HG02571 (cell line): Measurements from ENCODE around the gene RNF130.

Experiments used
- ATAC-seq: cut with Tn5 transposase; IDR thresholded peaks from one replicate; pipeline ENCODE4 v1.9.1; 2021; ENCODE audit warnings: mild to moderate bottlenecking, moderate library complexity; ENCODE audit not compliant: unreplicated experiment

Gene RNF130

DNA sequence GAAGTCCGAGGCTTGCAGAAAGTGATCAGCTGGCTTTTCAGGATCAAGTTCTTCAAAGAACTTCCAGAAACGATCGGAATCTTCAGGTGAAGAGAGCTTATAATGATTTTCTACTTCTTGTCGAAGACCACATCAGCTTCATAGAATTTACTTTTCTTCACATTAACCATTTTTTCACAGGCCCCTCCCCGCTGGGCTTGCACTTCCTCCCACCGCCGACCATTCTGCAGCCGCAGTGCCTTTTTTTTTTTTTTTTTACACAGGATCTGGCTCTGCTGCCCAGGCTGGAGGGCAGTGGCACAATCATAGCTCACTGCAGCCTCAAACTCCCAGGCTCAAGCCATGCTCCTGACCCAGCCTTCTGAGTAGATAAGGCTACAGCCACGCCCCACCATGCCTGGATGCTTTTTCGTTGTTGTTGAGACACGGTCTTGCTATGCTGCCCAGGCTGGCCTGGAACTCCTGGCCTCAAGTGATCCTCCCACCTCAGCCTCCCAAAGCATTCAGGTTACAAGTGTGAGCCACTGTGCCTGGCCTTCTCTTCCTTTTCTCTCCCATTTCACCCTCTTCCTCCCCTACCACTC, 15.3 kb upstream of the RNF130 start:
- ATAC-seq: no peak

DNA sequence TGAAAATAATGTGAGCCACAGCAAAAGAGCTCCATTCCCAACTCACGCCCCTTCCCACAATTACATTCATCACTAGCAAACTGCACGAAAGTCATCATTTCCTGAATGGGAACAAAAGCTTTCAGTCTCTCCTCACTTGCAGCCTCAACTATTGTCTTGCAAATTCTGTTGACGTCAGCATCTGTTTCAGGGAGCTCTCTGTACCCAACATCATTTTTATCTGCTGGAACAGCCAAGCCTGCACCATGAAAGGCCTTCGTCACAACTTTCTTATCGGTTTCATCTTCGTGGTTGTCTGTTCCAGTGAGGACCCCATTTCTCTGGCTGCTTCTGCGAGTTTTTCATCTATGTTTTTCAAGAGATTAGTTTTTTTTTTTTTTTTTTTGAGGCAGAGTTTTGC, 14.3 kb upstream of the RNF130 start:
- ATAC-seq: no peak

DNA sequence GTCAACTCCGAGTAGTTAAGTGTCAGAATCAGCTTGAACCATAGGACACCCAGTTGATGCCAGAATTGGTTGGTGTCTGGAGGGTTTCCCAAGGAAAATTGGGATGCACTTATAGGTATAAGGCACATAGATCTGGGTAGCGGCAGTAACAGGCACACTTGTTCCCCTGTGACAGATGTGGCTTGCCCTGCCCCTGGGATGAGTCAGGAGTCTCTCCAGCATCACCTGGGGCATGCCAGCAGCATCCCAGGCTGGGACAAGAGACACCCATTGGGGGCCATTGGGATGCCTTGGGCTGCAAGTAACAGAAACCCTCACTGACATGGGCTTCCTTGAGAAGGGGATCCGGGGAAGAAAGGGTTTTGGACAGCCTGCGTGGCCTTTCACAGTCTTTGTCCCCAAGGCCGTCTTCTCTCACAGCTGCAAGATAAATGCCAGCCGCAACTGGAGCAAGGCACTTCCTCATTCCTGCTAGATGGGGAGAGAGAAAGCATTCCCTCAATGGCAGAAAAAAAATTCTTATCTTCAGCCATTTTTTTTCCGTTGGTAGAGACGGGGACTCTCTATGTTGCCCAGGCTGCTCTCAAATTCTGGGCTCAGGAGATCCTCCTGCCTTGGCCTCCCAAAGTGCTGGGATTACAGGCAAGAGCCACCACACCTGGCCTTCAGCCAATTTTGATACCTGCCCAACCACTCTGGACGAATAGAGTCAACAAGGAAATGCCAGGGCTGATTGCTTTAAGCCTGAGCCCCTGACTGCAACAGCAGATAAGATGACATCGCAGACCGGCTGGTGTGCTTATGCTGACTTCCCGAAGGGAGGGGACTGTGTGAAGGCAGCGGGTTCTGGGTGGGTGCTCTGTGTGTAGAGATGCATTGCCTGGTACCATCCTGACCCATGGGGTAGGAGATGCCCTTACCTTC, 13.3 kb upstream of the RNF130 start:
- no peak for ATAC-seq

DNA sequence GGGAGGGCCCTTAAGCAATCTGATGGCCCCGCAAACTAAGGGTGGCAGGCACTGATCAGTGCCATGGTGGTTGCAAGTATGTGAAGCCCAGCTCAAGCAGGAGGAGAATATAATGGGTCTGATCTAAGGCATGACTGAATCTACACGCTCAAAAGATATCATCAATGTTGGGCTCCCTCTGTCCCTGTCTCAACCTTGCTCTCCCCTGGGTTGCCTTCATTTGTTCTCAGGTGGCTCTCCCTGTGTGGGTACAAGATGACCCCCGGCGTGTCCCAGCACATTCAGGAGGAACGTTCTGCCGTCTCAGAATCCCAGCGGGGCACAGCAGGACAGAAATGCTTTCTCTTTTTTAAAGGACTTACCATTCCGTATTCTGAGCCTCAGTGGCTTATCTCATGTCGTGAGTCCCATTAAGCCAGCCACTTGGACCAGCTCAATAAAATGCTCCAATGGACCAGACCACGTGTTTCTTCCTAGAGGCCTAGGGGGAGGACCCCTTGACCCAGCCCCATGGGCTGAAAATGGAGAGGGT, 12.0 kb upstream of the RNF130 start:
- ATAC-seq: no peak

DNA sequence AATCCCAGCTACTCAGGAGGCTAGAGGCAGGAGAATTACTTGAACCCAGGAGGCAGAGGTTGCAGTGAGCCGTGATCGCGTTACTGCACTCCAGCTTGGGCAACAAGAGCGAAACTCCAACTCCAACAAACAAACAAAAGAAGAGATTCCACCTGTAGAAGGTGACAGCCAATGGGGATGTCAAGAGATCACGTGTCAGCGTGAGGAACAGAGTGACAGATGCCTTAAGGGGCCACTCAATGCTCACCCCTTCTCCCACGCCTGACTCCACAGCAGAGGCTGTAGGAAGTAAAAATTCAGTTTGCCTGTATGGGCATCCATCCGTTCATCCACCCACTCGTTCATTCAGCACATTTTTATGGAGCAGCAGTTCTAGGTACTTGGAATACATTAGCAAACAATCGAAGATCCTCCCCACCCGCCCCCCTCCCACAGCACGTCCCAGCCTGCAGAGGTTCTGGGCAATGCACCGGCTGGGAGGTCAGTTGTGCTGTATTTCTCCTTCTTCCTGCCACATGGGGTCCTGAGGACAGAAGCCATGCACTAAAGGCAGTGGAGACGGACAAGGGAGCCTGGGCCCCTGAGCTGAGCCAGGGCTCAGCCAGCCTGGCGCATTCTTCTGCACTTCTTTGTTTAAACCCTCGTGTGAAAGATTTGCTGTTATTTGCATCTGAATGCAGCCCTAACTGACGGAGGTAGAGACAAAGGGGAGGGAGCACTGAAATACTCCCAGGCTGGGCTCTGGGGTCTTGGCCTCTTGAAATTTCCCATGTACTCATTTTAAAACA, 11.3 kb upstream of the RNF130 start:
- ATAC-seq: no peak

DNA sequence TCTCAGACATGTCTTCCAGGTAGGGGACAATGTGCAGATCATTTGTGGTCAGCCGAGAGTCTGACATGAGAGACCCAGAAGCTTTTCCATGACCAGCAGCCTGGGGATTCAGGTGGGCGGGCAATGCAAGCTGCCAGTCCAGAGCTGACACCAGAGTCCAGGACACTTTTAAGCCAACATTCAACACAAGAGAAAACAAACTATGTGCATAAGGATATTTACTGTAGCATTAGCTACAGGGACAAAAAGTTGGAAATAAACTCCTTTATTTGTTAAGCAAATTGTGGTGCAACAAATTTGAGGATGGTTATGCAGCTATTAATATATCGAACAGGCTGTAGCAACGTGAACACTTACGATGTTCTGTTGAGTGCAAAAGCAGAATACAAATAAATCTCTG, 9.9 kb upstream of the RNF130 start:
- no peak for ATAC-seq

DNA sequence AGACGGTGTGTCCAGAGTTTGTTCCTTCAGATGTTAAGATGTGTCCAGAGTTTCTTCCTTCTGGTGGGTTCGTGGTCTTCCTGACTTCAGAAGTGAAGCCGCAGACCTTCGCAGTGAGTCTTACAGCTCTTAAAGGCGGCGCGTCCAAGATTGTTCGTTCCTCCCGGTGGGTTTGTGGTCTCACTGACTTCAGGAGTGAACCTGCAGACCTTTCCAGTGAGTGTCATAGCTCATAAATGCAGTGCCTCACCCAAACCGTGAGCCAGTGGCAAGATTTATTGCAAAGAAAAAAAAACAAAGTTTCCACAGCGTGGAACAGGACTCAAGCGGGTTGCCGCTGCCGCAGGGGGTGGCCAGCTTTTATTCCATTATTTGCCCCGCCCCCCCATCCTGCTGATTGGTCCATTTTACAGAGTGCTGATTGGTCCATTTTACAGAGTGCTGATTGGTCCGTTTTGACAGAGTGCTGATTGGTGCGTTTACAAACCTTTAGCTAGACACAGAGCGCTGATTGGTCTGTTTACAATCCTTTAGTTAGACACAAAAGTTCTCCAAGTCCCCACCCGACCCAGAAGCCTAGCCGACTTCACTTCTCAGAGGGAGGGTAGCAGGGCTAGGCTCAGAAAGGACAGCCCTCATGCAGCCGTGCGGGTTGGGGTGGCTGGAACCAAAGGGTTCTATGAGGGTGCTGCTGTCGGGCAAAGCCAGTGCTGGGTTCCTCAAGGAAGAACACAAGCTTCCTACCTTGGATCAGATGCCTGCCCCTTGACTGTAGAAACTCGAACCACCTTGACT, 9.1 kb upstream of the RNF130 start:
- ATAC-seq: no peak

DNA sequence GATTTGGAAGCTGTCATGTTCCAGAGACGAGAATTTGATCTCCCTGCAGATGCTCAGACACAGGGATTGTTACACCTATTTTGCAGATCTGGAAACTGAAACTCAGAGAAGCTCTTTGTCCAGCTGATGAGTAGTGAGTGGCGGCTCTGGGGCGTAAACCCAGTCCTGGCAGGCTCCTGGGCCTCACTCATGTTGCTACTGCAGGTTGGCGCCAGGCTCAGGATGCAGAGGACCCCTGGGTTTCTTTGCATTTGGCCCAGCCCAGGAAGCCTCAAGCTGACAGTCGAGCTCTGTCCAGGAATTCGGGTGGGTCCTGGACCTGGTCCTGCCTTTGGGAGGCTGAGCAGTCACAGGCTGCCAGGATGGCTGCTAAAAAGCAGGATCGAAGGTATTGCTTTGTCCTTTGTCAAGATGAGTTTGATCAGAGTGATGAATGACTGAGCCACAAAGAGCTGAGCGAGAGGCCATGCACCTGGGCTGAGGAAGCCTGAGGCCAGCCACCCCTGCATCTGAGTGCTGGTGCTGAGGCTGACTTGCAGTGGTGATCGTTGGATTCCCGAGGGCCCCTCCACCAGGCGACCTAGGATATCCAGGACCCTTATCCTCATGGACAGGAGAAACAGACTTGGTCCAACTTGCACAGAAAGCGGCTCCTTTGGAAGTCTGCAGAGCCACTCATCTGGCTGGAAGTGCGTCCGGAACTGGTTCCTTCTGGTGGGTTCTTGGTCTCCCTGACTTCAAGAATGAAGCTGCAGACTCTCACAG, 8.3 kb upstream of the RNF130 start:
- no peak for ATAC-seq

DNA sequence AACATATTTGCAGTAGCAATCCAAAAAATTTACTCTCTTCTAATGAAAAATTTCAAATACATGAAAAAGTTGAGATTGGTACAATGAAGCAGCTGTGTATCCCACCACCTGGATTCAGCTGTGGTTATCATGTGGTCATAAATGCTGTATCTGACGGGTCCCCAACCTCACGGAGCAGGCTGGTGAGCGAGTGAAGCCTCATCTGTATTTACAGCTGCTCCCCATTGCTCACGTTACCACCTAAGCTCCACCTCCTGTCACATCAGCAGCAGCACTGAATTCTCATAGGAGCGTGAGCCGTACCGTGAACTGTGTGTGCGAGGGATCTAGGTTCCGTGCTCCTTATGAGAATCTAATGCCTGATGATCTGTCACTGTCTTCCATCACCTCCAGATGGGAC, 6.8 kb upstream of the RNF130 start:
- no peak for ATAC-seq

DNA sequence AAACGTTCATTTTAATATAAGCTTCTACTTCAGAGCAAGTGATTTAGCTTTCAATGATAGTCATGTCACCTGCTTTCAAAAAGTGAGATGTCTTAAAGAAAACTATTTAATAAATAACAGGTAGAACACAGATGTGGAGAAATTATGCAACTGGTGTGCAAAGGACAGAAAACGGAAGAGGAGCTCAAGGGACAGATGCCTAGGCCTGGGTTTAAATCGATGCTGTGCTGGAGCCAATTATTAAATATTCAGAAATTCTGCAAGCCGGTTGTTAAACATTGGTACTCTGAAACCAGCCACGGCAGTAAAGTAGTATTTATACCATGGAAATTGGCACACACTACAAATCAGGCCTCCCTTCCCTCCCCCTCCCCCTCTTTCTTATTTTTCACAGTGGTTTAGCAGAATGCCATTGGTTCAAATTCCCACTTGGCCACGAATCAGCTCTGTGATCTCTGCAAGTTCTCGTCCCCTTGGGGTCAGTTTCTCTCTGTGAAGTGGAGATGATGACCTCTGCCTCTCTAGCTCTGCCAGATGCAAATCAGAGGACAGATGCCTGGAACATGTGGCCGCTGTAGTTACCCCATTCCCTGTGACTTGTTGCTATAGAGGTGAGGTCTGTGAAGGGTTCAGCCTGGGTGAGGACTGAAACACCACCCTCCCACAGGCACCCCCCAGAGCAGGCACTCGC, 6.2 kb upstream of the RNF130 start:
- no peak for ATAC-seq

DNA sequence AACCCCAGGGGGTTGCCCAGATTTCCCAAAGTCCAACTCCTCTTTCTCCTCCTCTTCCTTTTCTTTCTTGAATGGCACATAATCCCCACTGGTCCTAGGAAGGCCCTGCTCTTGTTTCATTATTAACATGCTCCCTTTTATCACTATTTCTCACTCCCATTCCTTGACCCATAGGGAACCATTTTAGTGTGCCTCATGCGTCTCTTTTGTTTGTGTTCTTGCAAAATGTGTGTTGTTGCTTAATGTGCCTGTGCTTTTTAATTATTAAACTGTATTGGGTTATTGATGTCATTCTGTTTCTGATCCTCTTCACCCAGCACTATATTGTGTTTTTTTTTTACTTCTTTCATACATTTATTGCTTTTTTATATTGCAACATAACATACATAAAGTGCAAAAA, 4.1 kb upstream of the RNF130 start:
- no peak for ATAC-seq

DNA sequence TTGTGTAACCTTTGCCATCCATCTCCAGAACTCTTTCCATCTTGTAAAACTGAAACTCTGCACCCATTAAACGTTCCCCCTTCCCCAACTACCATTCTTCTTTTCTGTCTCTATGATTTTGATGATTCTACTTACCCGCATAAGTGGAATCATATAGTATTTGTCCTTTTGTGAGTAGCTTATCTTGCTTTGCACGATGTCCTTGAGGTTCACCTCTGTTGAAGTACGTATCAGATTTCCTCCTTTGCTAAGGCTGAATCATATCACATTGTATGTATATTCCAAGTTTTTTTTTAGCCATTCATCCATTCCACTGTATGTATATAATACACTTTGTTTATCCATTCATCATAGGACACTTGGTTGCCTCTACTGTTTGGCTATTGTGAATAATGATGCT, 2.9 kb upstream of the RNF130 start:
- ATAC-seq: no peak

DNA sequence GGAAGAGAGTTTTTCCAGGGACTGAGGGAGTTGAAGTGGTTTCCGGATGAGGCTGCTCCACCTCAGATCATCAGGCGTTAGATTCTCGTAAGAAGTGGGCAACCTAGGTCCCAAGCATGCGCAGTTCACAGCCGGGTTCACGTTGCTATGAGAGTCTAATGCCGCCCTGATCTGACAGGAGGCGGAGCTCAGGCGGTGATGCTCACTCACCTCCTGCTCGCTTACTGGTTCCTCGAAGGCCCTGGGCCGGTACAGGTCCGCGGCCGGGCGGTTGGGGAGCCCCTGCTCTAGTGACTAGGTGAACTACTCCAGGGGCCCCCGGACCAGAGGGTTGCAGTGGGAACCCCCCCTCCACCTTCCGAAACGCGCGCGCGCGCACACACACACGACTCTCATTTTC, 997 bp upstream of the RNF130 start:
- no peak for ATAC-seq

DNA sequence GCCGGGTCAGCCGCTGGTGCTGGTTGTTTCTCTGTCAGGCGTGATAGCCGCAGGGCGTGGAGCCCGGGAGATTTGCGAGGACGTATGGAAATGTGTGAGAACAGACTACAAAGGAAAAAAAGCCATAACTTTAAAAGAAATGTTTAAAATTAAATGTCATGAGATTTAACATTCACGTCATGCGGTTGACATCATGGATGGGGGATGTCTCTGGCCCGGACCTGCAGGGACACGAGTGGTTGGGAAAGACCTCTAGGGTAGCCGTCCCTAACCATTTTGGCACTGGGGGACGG, 643 bp upstream of the RNF130 start:
- no peak for ATAC-seq

DNA sequence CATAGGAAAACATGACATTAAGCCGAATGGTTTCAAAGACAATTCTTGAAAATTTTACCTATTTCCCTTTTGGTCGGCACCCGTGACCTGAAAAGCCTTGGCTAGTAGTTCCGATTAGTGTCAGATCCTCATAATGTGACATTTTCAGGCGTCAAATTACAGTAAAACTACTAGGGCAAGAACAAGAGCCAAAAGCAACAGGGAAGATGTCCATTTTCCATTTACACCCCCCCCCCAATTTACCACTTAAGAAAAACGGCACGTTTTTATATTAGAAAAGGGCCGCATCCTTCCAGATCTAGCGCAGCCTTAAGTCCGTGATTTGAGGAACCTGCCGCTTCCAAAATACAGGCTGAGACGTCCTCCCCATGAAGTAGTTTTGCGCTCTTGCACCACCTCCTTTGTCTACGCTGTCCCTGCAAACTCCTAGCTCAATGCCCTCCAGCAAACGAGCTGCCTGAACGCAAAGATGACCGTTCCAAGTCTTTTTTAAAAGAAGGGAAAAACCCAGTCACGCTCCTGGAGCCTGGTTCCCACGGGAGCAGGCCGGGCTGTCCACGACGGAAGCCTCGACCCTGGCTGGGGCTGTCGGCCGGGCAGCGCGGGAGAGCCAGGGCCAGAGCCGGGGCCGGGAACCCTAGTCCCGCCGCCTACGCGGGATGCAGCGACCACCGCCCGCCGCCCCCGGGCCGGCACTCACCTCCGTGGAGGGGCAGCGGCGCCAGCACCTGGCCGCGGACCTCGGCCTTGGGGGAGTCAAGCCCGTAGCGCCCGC, 616 bp downstream of the RNF130 start:
- ATAC-seq: peak; percentile 19

DNA sequence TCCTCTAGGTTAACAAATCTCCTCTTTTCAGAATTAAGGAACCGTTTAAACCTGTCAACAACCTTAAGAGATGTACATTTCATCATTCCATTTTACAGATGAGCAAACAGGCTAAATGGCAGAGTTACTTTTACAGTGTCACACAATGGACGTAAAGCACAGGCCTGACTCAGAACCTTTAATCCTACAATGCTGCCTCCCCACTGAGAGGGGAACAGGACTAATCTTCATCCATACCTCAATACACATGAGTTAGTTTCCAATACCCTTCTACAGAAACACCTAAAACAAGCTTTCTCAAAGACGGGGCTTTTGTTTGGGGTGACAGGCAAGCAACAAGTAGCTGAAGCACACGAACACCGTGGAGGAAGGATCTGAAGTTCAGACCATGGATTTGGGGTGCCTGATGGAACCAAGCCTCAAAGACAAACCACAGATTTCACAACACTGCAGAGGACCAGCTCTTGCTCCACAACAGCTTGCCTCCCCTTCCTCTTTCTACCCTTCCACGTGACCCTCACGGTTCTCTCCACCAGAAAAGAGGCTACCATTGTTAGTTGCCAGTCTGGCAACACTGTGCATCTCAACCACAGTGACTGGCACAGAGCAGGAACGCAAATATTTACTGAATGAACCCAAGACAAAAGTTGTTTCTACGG, 1.8 kb downstream of the RNF130 start:
- ATAC-seq: no peak

DNA sequence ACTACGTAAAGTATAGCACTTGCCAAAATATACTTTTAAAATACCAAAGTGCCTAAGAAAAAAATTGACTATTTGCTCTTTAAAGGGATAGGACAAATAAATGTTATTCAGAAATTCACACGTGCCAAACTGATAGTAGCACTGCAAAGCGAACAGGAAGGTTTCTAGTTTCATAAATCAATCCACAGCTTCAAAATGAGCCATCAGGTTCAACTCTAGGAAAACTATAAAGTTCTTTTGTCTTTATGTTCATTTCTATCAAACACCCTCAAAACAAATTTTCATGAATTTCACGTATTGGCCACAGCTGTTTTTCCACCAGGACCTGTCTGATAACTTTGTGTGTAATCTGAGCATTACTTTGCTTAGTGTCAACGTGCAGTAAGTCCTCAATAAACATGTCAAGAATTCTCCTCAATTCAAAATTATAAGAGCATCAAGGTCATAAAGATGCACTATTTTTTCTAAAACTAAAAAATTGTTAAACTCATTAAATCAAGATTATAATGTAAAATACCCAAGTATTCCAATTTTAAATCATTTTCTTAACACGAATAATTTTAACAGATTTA, 3.0 kb downstream of the RNF130 start:
- ATAC-seq: no peak

DNA sequence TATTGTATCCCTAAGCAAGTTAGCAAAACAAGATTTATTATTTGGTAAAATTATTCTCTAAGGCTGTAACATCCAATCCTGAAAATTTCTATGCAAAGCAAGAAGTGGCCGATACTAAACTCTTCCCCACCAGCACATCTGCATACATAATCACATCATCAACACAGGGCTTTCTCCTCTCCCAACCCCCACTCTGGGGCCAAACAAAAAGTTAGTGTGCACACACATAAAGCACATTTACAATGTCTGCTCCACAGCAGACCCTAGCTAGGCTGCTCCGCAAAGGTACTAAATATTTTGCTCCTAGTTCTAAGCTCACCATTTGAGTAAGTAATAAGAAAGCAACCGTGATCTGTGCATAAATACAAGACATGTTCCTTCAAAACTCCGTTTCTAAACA, 3.6 kb downstream of the RNF130 start:
- no peak for ATAC-seq
